Activated effector memory CD4-positive, alpha-beta T cell treated with anti-CD3 and anti-CD28 coated beads, Interleukin-2, amount 50 U/mL, for 16 hours (primary cell): ENCODE measurements around the gene IGFN1.
A peak's percentile ranks its signal among the peaks of the same experiment; 100 is the strongest.

Source experiments
- DNase-seq: peaks from one replicate; pipeline ENCODE4 v3.0.0-alpha.2; 2020

IGFN1 gene

DNA sequence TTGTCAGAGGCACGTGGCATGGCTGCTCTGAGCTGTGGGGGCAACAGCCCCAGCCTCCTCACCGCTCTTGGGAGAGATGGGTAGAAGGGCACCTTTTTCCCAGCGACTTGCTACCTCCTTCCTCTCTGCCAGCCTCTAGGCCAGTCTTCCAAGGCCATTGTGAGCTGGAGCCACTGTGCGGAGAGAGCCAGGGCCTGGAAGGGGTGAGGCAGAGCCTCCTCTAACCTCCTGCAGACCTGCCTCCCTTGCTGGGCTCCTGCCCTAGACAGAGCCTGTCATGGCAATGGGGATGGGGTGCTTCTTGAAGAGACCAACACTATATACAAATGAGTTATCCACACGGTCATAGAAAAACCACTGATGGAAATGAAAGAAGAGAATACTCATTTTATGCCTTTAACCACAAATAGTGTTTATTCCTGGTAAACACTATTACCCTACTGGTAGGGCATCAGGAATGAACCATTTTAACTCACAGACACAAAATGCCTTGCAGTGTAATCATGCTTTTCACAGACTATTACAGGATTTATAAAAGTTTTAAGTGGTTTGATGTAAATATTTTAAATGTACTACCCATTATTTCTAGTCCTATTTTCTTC lies 5.0 kb upstream of the IGFN1 start:
- peak; percentile 39 for DNase-seq

DNA sequence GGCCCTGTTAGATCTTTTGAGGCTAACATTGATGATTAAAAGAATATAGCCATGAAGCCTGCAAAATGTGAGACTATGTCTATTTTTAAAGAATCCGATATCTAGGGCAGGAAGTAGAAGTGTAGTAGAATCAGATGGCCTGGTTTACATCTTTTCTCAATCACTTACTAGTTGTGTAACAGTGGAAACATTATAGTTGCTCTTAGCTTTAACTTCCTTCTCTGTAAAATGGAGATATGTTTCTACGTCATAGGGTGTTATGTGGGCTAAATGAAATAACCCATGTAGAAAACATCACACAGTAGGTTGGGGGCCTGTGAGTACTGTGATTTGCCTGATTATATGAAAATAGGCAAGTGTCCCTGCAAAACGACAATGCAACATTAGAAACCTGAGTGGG lies 4.4 kb upstream of the IGFN1 start:
- DNase-seq, result no peak

DNA sequence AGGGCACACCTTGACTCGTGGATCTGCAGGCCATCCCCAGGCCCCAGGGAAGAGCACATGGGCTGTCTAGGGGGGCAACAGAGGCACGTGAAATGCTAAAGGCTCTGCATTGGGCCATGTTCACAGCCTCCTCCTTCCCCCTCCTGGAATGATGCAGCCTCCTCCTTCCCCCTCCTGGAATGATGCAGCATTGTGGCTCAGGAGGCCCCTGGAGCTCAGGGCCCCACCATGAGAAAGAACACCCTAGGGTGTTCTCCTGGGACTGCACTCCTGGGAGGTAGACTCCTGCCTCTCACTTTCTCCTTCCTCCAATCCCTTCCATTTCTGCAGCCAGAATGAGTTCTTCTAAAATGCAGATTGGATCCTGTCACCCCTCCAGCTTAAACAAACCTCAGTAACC lies 1.5 kb upstream of the IGFN1 start:
- DNase-seq, result no peak

GRCh38 chr1:201190005-201190404 lies 619 bp upstream of the IGFN1 start:
- DNase-seq, result no peak

- no peak for DNase-seq
Measured at GRCh38 chr1:201191653-201192260, 1.1 kb downstream of the IGFN1 start.

DNA sequence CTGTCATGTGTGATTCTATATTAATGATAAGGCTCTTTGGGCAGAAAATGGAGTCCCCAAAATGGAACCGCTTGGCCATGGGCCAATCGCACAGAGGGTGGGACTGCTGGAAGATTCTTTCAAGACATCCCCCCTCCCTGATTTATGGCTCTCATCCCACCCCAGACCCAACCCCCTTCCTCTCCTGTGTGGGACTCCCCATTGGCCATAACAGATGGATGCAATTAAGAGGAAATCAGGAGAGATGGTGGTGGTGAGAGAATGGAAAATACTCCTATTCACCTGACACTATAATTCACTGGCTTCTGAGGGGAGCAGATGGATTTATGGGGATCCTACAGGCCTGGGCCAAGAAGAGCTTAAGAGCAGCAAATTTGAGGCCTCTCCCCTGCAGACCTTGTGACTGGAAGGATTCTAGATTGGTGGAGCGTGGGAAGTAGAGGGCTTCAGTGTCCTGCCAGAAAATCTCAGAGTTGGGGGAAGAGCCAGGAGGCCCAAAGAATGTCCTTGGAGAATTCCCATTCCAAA lies 1.7 kb downstream of the IGFN1 start:
- DNase-seq, result no peak

DNA sequence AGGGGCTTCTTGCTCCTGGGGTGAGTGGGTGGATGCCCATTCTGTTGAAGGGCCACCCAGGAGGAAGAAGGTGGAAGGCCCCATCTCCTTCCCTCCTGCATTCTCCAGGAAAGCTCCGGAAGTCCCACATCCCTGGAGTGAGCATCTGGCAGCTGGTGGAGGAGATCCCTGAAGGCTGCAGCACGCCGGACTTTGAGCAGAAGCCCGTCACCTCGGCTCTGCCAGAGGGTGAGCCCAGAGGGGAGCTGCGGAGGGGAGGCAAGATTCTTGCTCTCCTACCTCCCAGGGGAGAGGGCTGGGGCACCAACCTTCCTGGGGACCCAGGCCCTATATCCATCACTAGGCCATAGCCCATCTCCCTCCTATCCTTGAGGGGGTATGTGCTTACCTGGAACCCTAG lies 3.4 kb downstream of the IGFN1 start:
- DNase-seq, result no peak

DNA sequence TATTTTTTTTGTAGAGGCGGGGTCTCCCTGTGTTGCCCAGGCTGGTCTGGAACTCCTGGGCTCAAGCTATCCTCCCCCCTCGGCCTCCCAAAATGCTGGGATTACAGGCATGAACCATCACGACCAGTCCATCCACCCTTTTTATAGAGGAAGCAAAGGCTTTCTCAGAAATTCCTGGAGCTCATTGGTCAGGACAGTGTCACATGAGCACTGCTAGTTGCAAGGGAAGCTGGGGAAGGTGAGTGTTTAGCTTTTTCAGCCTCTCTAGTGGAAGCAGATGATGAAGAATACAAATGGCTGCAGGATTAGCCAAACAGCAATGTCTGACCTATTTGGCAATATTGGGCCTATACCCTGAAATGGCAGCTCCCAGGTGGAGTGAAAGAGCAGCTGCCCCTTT lies 8.0 kb downstream of the IGFN1 start:
- no peak for DNase-seq

GRCh38 chr1:201205036-201205435 lies 14.4 kb downstream of the IGFN1 start:
- DNase-seq, result no peak

GRCh38 chr1:201206176-201206575 lies 15.6 kb downstream of the IGFN1 start:
- DNase-seq, result no peak

- no peak for DNase-seq
Measured at GRCh38 chr1:201207046-201207445, 16.4 kb downstream of the IGFN1 start.

DNA sequence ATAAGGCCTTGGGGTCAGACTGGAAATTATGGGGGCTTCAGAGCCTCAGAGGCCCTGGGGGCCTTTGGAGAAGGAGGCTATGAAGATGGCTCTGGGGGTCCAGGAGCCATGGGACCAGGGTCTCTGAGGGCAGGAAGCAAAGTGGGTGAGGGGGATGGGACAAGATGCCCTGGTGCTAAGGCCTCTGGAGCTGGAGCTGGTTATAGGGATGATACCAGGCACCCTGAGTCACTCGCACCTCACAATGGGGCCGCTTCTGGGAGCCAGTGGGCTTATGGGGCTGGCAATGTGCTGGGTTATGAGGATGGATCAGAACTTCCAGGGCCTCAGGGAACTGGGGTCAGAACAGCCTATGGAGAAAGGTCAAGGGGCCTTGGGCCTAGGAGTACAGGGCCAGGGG lies 17.6 kb downstream of the IGFN1 start:
- no peak for DNase-seq

DNA sequence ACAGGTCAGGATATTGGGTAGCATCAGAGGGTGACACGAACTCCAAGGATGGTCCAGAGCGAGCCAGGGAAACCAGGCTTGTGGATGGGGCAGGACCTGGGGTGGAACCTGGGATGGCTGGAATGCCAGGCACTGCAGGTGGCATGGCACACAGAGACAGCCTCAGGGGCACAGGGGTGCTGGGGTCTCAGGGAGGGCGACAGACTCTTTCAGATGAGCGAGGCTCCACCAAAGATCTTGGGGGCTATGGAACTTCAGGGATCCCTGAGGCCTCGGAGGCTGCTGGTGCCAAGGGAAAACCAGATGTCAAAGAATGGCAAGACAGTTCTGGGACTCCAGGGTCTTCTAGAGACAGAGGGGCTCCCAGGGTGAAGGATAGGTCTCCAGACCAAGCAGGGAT lies 21.4 kb downstream of the IGFN1 start:
- DNase-seq, result no peak

DNA sequence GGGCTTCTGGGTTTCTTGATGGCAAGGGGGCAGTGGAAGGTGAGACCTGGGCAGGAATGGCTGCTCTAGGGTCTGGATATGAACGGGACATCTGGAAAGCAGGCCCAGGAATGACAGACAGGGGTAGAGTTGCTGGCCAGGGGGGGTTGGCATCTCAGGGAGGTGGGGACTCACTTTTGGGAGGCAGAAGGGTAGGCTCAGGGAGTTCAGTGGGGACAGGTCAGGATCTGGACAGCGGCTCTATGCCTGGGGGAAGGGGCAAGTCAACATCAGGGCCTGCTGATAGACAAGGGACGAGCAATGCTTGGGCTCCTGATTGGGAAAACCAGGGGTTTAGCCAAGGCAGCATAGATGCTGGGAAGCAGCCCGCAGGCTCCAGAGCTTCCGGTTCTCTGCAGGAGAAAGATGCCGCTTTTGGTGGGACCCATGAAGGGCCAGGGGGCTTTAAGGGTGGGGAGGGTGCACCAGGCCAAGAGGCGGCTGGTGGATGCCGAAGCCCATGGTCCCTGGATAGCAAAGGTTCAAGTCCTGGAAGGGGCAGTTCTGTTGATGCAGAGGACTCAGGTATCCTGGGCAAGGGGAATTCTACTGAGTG lies 21.9 kb downstream of the IGFN1 start:
- DNase-seq, result peak; percentile 45

DNA sequence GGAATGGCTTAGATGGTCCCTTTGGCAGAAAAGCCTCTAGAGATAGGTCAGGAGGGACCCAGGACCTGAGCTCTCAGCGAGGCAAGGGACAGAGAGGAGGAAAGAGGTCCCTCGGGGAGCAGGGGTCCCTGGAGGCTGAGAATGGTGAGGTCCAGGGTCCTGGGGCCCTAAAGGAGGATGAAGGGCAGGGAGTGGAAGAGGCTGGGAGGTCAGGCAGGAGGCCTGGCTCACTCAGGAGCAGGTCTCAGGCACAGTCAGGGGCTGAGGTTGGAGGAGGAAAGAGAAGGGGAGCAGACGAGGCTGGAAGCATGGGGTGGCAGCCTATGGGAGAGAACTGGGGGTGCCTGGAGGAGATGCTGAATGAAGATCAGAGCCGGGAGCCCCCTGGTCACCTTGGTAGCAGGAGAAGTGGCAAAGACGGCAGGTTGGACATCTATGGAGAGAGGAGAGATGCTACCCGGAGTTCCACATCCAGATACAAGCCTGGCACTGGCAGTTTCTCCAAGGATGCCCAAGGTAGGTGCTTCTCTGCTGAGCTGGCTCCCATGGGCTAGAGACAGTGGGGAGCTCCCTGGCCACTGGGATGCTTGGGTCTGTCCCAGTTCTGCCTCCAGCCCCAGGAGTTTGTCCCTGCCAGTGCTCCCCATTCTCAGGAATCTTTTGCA lies 22.6 kb downstream of the IGFN1 start:
- DNase-seq, result peak; percentile 28

- peak; percentile 48 for DNase-seq
Measured at GRCh38 chr1:201213926-201214325, 23.3 kb downstream of the IGFN1 start.

GRCh38 chr1:201214461-201214860 lies 23.8 kb downstream of the IGFN1 start:
- DNase-seq, result peak; percentile 38

DNA sequence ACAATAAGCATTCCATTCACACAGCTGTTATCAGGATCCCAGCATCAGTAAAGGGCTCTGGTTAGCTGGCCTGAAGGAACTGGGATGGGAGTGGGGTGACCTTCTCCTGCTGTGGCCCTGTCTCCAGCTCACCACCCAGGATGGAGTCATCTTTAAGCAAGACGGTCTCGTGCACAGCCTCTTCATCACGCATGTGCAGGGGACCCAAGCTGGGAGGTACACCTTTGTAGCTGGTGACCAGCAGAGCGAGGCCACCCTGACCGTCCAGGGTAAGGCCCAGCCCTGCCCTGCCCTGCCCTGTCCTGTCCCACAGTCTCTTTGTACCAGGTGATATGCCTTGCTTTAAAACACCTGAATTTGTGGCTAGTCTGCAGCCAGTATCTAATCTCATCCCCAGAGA lies 24.3 kb downstream of the IGFN1 start:
- peak; percentile 55 for DNase-seq

DNA sequence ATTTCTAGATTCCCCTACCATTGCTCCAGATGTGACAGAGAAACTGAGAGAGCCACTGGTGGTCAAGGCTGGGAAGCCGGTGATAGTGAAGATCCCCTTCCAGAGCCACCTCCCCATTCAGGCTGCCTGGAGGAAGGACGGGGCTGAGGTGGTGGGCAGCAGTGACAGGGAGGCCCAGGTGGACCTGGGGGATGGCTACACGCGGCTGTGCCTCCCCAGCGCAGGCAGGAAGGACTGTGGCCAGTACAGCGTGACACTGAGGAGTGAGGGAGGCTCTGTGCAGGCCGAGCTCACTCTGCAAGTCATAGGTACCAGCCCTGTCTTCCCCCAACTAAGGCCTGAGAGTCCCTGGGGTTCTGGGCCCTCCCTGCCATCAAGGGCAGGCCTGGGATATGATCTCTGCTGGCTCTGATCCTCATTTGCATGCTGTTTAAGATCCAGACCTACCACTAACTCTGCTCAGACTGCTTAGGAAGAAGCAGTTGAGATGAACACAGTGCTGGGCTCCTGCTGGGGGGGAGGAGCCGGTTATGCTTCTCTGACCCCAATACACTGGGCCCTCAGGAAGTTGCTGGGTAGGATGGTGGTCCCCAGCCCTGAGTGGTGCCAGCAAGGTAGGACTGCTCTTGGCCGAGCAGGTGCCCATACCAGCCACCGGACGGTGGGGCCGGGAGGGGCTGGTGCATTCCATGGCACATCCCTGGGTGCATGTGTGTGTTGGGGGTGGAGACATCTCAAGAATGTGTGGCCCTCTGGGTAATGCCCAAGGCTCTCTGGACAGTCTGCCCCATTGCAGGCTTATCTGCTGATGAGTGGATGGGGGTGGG lies 25.1 kb downstream of the IGFN1 start:
- DNase-seq, result peak; percentile 36

DNA sequence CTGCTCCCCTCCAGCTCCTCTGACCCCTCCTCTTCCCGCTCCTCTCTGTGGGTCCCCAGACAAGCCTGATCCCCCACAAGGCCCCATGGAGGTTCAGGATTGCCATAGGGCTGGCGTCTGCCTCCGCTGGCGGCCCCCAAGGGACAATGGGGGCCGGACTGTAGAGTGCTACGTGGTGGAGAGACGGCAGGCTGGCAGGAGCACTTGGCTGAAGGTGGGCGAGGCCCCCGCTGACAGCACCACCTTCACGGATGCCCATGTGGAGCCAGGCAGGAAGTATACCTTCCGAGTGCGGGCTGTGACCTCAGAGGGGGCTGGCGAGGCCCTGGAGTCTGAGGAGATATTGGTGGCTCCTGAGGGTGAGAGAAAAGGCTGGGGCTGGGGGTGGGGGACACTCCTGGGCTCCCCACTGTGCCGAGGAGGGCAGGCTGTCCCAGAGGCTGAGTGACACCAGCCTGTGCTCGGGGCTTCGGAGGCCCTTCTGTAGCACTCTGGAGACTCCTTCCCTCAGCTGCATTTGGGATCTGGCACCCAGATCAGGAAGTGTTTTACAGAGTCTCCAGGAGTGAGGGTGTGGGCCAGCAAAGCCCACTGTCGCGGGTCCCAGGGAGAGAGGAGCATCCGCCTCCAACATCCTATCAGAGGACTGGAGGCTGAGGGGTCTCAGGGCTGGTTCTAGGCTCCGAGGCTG lies 25.9 kb downstream of the IGFN1 start:
- peak; percentile 28 for DNase-seq

- peak; percentile 43 for DNase-seq
Measured at GRCh38 chr1:201217146-201217545, 26.5 kb downstream of the IGFN1 start.

GRCh38 chr1:201217851-201218250 lies 27.2 kb downstream of the IGFN1 start:
- peak; percentile 16 for DNase-seq
